Measurements from ENCODE around the gene PNKD.

The PNKD gene

GRCh38 chr2:218343591-218343990 lies 73.3 kb downstream of the PNKD start:
- DNase-seq (ENCODE audit: low read depth in 3 of 3) = no peak

GRCh38 chr2:218344090-218344754 lies 73.9 kb downstream of the PNKD start:
- no peak for DNase-seq (ENCODE audit: low read depth in 3 of 3)

- DNase-seq (ENCODE audit: low read depth in 3 of 3) = no peak
Observed at GRCh38 chr2:218344755-218345417, 74.6 kb downstream of the PNKD start.

GRCh38 chr2:218345491-218346236 lies 75.3 kb downstream of the PNKD start:
- DNase-seq (ENCODE audit: low read depth in 3 of 3) = no peak

GRCh38 chr2:218347172-218347571 lies 76.9 kb downstream of the PNKD start:
- DNase-seq (ENCODE audit: low read depth in 3 of 3) = no peak

- DNase-seq (ENCODE audit: low read depth in 3 of 3) = no peak
Observed at GRCh38 chr2:218354045-218354444, 83.7 kb downstream of the PNKD start.

- DNase-seq (ENCODE audit: low read depth in 3 of 3) = no peak
Observed at GRCh38 chr2:218354850-218355443, 84.6 kb downstream of the PNKD start.

GRCh38 chr2:218357236-218358177 lies 87.2 kb downstream of the PNKD start:
- DNase-seq (ENCODE audit: low read depth in 3 of 3) = no peak

- no peak for DNase-seq (ENCODE audit: low read depth in 3 of 3)
Observed at GRCh38 chr2:218360453-218360852, 90.1 kb downstream of the PNKD start.

GRCh38 chr2:218362606-218363005 lies 92.3 kb downstream of the PNKD start:
- DNase-seq (ENCODE audit: low read depth in 3 of 3) = no peak

- no peak for DNase-seq (ENCODE audit: low read depth in 3 of 3)
Observed at GRCh38 chr2:218363736-218364135, 93.4 kb downstream of the PNKD start.

- no peak for DNase-seq (ENCODE audit: low read depth in 3 of 3)
Observed at GRCh38 chr2:218364196-218364595, 93.9 kb downstream of the PNKD start.

- no peak for DNase-seq (ENCODE audit: low read depth in 3 of 3)
Observed at GRCh38 chr2:218366621-218367414, 96.5 kb downstream of the PNKD start.

GRCh38 chr2:218367415-218368149 lies 97.3 kb downstream of the PNKD start:
- DNase-seq (ENCODE audit: low read depth in 3 of 3) = peak; percentile 37 to 60 (median 41)

GRCh38 chr2:218368150-218368528 lies 97.8 kb downstream of the PNKD start:
- no peak for DNase-seq (ENCODE audit: low read depth in 3 of 3)

- no peak for DNase-seq (ENCODE audit: low read depth in 3 of 3)
Observed at GRCh38 chr2:218368621-218369153, 98.4 kb downstream of the PNKD start.

GRCh38 chr2:218369330-218369729 lies 99.0 kb downstream of the PNKD start:
- no peak for DNase-seq (ENCODE audit: low read depth in 3 of 3)

GRCh38 chr2:218370410-218371063 lies 100.2 kb downstream of the PNKD start:
- DNase-seq (ENCODE audit: low read depth in 3 of 3) = no peak

- DNase-seq (ENCODE audit: low read depth in 3 of 3) = no peak
Observed at GRCh38 chr2:218371983-218372350, 101.6 kb downstream of the PNKD start.
